Panc1 (cell line): Measurements from ENCODE around the gene ANKLE1. TPM values are rescaled to one million over a fixed set of nuclear protein-coding genes. Genes with fewer than 3 reads are reported as not detected.
A peak's percentile ranks its signal among the peaks of the same experiment; 100 is the strongest.

Source experiments
- ATAC-seq: fragments of 200-7000 bp; cut with Tn5 transposase; 2 replicates; pipeline ENCODE4 v1.9.1; 2020; ENCODE audit warnings: mild to moderate bottlenecking, moderate library complexity
- BruUV-seq: library from RNA; stranded (reverse); fragments of 400-500 nt; replicated peaks from 2 replicates; lab custom pipeline; 2021; lab: Mats Ljungman, UMichigan
- CTCF ChIA-PET: fragments of 300-600 bp; sonication (Branson Sonifier 250); formaldehyde crosslinking; loops from one replicate; lab custom pipeline; 2022; ENCODE audit warnings: antibody characterized with exemption; lab: Charles Lee
- POLR2A ChIA-PET: fragments of 300-600 bp; sonication (Branson Sonifier 250); formaldehyde crosslinking; loops from one replicate; lab custom pipeline; 2022; ENCODE audit warnings: antibody characterized with exemption; lab: Charles Lee
- DNase-seq: peaks from one replicate; pipeline ENCODE4 v3.0.0-alpha.2; 2010; ENCODE audit warnings: low read depth, low spot score
- H3K27ac ChIP-seq: 2 replicates; pipeline ENCODE4 v1.5.1; 2011; ENCODE audit warnings: mild to moderate bottlenecking, low read length, inconsistent platforms
- H3K27me3 ChIP-seq: fragments of 200-500 bp; sonication (Bioruptor generic); 2 replicates; pipeline ENCODE4 v1.6.0; 2014; ENCODE audit warnings: low read length, inconsistent platforms; ENCODE audit not compliant: control insufficient read depth, insufficient read depth
- H3K36me3 ChIP-seq: fragments of 200-500 bp; sonication (Bioruptor generic); 2 replicates; pipeline ENCODE4 v1.5.1; 2014; ENCODE audit warnings: inconsistent platforms, mild to moderate bottlenecking, low read length, moderate library complexity; ENCODE audit not compliant: control insufficient read depth, insufficient read depth
- H3K4me1 ChIP-seq: 2 replicates; pipeline ENCODE4 v1.5.1; 2011; ENCODE audit warnings: inconsistent platforms, mild to moderate bottlenecking, low read length, moderate library complexity; ENCODE audit not compliant: control insufficient read depth, insufficient read depth
- H3K4me3 ChIP-seq, 2 experiments: 2 replicates each; pipeline ENCODE4 v1.5.1; 2011 to 2012; ENCODE audit warnings: low read depth in 2 of 2, low read length in 2 of 2, mild to moderate bottlenecking in 2 of 2, inconsistent platforms in 1 of 2, moderate library complexity in 1 of 2
- H3K9me3 ChIP-seq: fragments of 200-500 bp; sonication (Bioruptor generic); 2 replicates; pipeline ENCODE4 v1.5.1; 2014; ENCODE audit warnings: low read depth, mild to moderate bottlenecking, inconsistent platforms, low read length, moderate library complexity; ENCODE audit not compliant: control insufficient read depth, insufficient read depth
- POLR2AphosphoS5 ChIP-seq: IDR thresholded peaks from 2 replicates; pipeline ENCODE4 v1.6.1; 2012; ENCODE audit warnings: mild to moderate bottlenecking, low read depth, low read length, moderate library complexity
- REST ChIP-seq, 2 experiments: IDR thresholded peaks; 2 replicates each; pipeline ENCODE4 v1.6.1; 2011 to 2012; ENCODE audit warnings: low read depth in 2 of 2, control low read depth in 1 of 2, low read length in 1 of 2, mild to moderate bottlenecking in 1 of 2, moderate library complexity in 1 of 2; ENCODE audit not compliant: insufficient read depth in 1 of 2
- SIN3A ChIP-seq: IDR thresholded peaks from 2 replicates; pipeline ENCODE4 v1.6.1; 2012; ENCODE audit warnings: low read depth, mild to moderate bottlenecking, low read length, moderate library complexity, borderline replicate concordance; ENCODE audit not compliant: insufficient read depth
- TCF7L2 ChIP-seq: IDR thresholded peaks from 2 replicates; pipeline ENCODE4 v1.6.1; 2011; ENCODE audit warnings: mild to moderate bottlenecking, low read depth, low read length, inconsistent platforms
- in situ Hi-C: cut with HindIII; loops from 2 replicates; pipeline ENCODE4 v1.10.0; 2016; ENCODE audit warnings: low sequenced_read_pairs, low pct_unique_long_range_greater_than_20kb
- intact Hi-C: fragments of 100-400 bp; cut with micrococcal nuclease; formaldehyde crosslinking; loops from one replicate; pipeline ENCODE4 v1.10.0; 2022; ENCODE audit not compliant: unreplicated experiment
- total RNA-seq: library from RNA; stranded (reverse); gene quantifications from one replicate; pipeline ENCODE4 v1.2.1, GENCODE V29; 2021; ENCODE audit not compliant: unreplicated experiment
- TF ChIP-seq, protein P1 (sequence below): fragments of 450-650 bp; IDR thresholded peaks from 2 replicates; pipeline ENCODE4 v1.5.1; 2017; ENCODE audit warnings: mild to moderate bottlenecking

ANKLE1 gene
- total RNA-seq, 1 experiment from 2014 or later = 1.1 TPM

GRCh38 chr19:17286752-17287151 is 5.1 kb downstream of the ANKLE1 start:
- H3K27me3 ChIP-seq = no peaks in the 10 kb centered on the region
- H3K36me3 ChIP-seq = no peaks in the 10 kb centered on the region
- DNase-seq (no peak), ATAC-seq (no peak)
- no peaks in the 10 kb centered on the region for H3K9me3 ChIP-seq
- ChIA-PET CTCF (interaction anchor here (0.5 kb wide), 1 partner anchor 10 kb away, joined by 7 read pairs; no protein-coding TSS in a partner anchor), POLR2A (no interaction called here)
- H3K27ac ChIP-seq = no peak overlapping the region
- no peak overlapping the region for H3K4me3 ChIP-seq
- BruUV-seq = no TSS peak
- intact Hi-C loops = loop anchor here (10.0 kb wide), 1 partner anchor 62 kb away; the partner anchor contains the start of gene OCEL1
- TF ChIP-seq SIN3A (no peak), REST (IDR thresholded peaks at IDR 0.05; ENCODE audit: insufficient read depth in 1 of 2, low read depth in 2 of 2, low read length in 1 of 2) (no peak), POLR2AphosphoS5 (no peak), TCF7L2 (no peak)
- TF ChIP-seq, protein P1, sequence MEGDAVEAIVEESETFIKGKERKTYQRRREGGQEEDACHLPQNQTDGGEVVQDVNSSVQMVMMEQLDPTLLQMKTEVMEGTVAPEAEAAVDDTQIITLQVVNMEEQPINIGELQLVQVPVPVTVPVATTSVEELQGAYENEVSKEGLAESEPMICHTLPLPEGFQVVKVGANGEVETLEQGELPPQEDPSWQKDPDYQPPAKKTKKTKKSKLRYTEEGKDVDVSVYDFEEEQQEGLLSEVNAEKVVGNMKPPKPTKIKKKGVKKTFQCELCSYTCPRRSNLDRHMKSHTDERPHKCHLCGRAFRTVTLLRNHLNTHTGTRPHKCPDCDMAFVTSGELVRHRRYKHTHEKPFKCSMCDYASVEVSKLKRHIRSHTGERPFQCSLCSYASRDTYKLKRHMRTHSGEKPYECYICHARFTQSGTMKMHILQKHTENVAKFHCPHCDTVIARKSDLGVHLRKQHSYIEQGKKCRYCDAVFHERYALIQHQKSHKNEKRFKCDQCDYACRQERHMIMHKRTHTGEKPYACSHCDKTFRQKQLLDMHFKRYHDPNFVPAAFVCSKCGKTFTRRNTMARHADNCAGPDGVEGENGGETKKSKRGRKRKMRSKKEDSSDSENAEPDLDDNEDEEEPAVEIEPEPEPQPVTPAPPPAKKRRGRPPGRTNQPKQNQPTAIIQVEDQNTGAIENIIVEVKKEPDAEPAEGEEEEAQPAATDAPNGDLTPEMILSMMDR = no peak
- H3K4me1 ChIP-seq = peaks cover 3% of the 10 kb centered on the region; the same call in 1 of the 2 replicates
- in situ Hi-C loops = no loop called here

GRCh38 chr19:17289489-17289888 is 7.8 kb downstream of the ANKLE1 start:
- no TSS peak for BruUV-seq
- in situ Hi-C loops (no loop called here), intact Hi-C loops (loop anchor here (10.0 kb wide), 1 partner anchor 65 kb away; the partner anchor contains the start of gene OCEL1)
- Histone ChIP-seq H3K4me3 (no peak overlapping the region), H3K36me3 (no peaks in the 10 kb centered on the region), H3K4me1 (peaks cover 3% of the 10 kb centered on the region; the same call in 1 of the 2 replicates), H3K27me3 (no peaks in the 10 kb centered on the region), H3K27ac (no peak overlapping the region), H3K9me3 (no peaks in the 10 kb centered on the region)
- ChIA-PET CTCF (interaction anchor here (0.5 kb wide), 1 partner anchor 15 kb away, joined by 5 read pairs; no protein-coding TSS in a partner anchor), POLR2A (no interaction called here)
- no peak for TF ChIP-seq SIN3A
- TF ChIP-seq TCF7L2 = no peak
- TF ChIP-seq, protein P1 = no peak
- no peak for TF ChIP-seq POLR2AphosphoS5
- TF ChIP-seq REST (IDR thresholded peaks at IDR 0.05; ENCODE audit: insufficient read depth in 1 of 2, low read depth in 2 of 2, low read length in 1 of 2) = no peak
- DNase-seq (no peak), ATAC-seq (0 out of 2 replicates have a peak, but pooled peaks have one; percentile 47)
